NB4 (cell line): Measurements from ENCODE around the gene EIF4G3.

Experiments
- DNase-seq: peaks from one replicate; pipeline ENCODE4 v3.0.0; 2010; ENCODE audit warnings: low read depth
- H3K4me3 ChIP-seq: one replicate; pipeline ENCODE4 v1.5.1; 2011; ENCODE audit warnings: mild to moderate bottlenecking, low read depth, low read length, moderate library complexity
- CTCF ChIP-seq: IDR thresholded peaks from one replicate; pipeline ENCODE4 v1.5.1; 2012; ENCODE audit warnings: low read depth, low read length
- MAX ChIP-seq: IDR thresholded peaks from 2 replicates; pipeline ENCODE4 v1.6.1; 2011; ENCODE audit warnings: low read depth, low read length
- MYC ChIP-seq: IDR thresholded peaks from 2 replicates; pipeline ENCODE4 v1.6.1; 2011; ENCODE audit warnings: low read depth, low read length
- POLR2A ChIP-seq: IDR thresholded peaks from 2 replicates; pipeline ENCODE4 v1.6.1; 2011; ENCODE audit warnings: mild to moderate bottlenecking; ENCODE audit not compliant: insufficient read length; ENCODE audit errors: extremely low read depth

Gene EIF4G3

GRCh38 chr1:21160263-21160796 lies 16.4 kb downstream of the EIF4G3 start:
- no peak for DNase-seq
- no peak overlapping the region for H3K4me3 ChIP-seq
- TF ChIP-seq CTCF: no peak
- TF ChIP-seq MYC: no peak
- TF ChIP-seq MAX: no peak
- no peak for TF ChIP-seq POLR2A

GRCh38 chr1:21157868-21158267 lies 18.8 kb downstream of the EIF4G3 start:
- TF ChIP-seq CTCF (no peak), MYC (no peak), MAX (no peak), POLR2A (no peak)
- no peak overlapping the region for H3K4me3 ChIP-seq
- no peak for DNase-seq

- no peak overlapping the region for H3K4me3 ChIP-seq
- peak; percentile 44 for DNase-seq
- no peak for TF ChIP-seq CTCF
- no peak for TF ChIP-seq POLR2A
- TF ChIP-seq MYC: no peak
- no peak for TF ChIP-seq MAX
Measured at GRCh38 chr1:21157054-21157453, 19.6 kb downstream of the EIF4G3 start.

- no peak for DNase-seq
- H3K4me3 ChIP-seq: no peak overlapping the region
Measured at GRCh38 chr1:21156019-21156418, 20.7 kb downstream of the EIF4G3 start.

GRCh38 chr1:21154717-21155116 lies 22.0 kb downstream of the EIF4G3 start:
- DNase-seq: no peak
- no peak for TF ChIP-seq MYC
- TF ChIP-seq CTCF: no peak
- no peak for TF ChIP-seq POLR2A
- no peak for TF ChIP-seq MAX
- no peak overlapping the region for H3K4me3 ChIP-seq

More at GRCh38 chr1:21156019-21156418, 20.7 kb downstream of the EIF4G3 start:
- TF ChIP-seq MYC (no peak), CTCF (no peak)

GRCh38 chr1:21153388-21153787 lies 23.3 kb downstream of the EIF4G3 start:
- TF ChIP-seq MAX: no peak
- TF ChIP-seq POLR2A: no peak
- no peak for TF ChIP-seq MYC
- TF ChIP-seq CTCF: no peak
- H3K4me3 ChIP-seq: no peak overlapping the region
- DNase-seq: no peak
